Activated B cell treated with CpG ODN at 0.5 μM for 24 hours (primary cell): ENCODE results near the gene LTB4R2. TPM values are rescaled to one million over a fixed set of nuclear protein-coding genes. Genes with fewer than 3 reads are reported as not detected.

Experiments
- ATAC-seq: fragments of 200-7000 bp; cut with Tn5 transposase; one replicate; pipeline ENCODE4 v1.10.0; 2021; ENCODE audit warnings: low read depth, mild to moderate bottlenecking, moderate library complexity
- CTCF ChIA-PET: fragments of 350-600 bp; sonication (Branson Sonifier 250); formaldehyde crosslinking; loops from one replicate; lab custom pipeline; 2021; ENCODE audit warnings: antibody characterized with exemption; lab: Charles Lee
- POLR2A ChIA-PET: fragments of 350-600 bp; sonication (Branson Sonifier 250); formaldehyde crosslinking; loops from one replicate; lab custom pipeline; 2021; ENCODE audit warnings: antibody characterized with exemption; lab: Charles Lee
- DNase-seq: peaks from one replicate; pipeline ENCODE4 v3.0.0; 2022
- H3K27ac Mint-ChIP-seq: one replicate; pipeline ENCODE4 v1.8.0; 2020; ENCODE audit warnings: mixed read lengths
- H3K27me3 Mint-ChIP-seq: one replicate; pipeline ENCODE4 v1.8.0; 2021; ENCODE audit warnings: mixed read lengths
- H3K36me3 Mint-ChIP-seq: one replicate; pipeline ENCODE4 v1.8.0; 2021; ENCODE audit warnings: low read depth, mixed read lengths
- H3K4me1 Mint-ChIP-seq: one replicate; pipeline ENCODE4 v1.8.0; 2021; ENCODE audit warnings: mixed read lengths
- H3K4me3 Mint-ChIP-seq: one replicate; pipeline ENCODE4 v1.8.0; 2020; ENCODE audit warnings: mild to moderate bottlenecking, mixed read lengths
- H3K9me3 Mint-ChIP-seq: one replicate; pipeline ENCODE4 v1.8.0; 2020; ENCODE audit warnings: mixed read lengths
- intact Hi-C: fragments of 100-400 bp; cut with micrococcal nuclease; formaldehyde crosslinking; loops from one replicate; pipeline ENCODE4 v1.15.1; 2024
- total RNA-seq: library from RNA; stranded (reverse); gene quantifications from 2 replicates; pipeline ENCODE4 v1.2.3, GENCODE V29; 2022
- TF ChIP-seq, protein P1 (sequence below): fragments of 200-600 bp; IDR thresholded peaks from one replicate; pipeline ENCODE4 v1.8.0; 2022; ENCODE audit warnings: antibody characterized with exemption, mild to moderate bottlenecking

LTB4R2 gene
- total RNA-seq, 1 donor from 2014 or later, result 9.1 TPM

DNA sequence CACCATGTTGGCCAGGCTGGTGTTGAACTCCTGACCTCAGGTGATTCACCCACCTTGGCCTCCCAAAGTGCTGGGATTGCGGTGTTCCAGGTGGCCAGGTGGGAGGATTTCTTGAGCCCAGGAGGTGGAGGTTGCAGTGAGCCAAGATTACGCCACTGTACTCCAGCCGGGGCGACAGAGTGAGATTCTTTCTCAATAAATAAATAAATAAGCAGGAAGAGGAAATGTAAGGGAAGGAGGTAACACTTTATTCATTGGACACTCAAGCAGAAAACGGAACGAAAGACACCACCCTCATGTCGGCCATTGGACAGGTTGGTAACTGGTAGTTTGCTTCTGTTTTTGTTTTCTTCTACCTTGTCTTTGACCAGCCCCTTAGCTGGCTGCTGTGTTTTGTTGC, 45.1 kb downstream of the LTB4R2 start:
- ChIA-PET POLR2A (interaction anchor here (1.2 kb wide), 1 partner anchor 11 kb away, joined by 3 read pairs; no protein-coding TSS in a partner anchor), CTCF (no interaction called here)
- Mint-ChIP-seq H3K36me3 (no peaks in the 10 kb centered on the region), H3K4me3 (no peak overlapping the region), H3K4me1 (no peaks in the 10 kb centered on the region), H3K27me3 (peaks cover 27% of the 10 kb centered on the region), H3K9me3 (no peaks in the 10 kb centered on the region), H3K27ac (no peak overlapping the region)
- ATAC-seq (no peak), DNase-seq (no peak)
- intact Hi-C loops, result no loop called here
- TF ChIP-seq, protein P1, sequence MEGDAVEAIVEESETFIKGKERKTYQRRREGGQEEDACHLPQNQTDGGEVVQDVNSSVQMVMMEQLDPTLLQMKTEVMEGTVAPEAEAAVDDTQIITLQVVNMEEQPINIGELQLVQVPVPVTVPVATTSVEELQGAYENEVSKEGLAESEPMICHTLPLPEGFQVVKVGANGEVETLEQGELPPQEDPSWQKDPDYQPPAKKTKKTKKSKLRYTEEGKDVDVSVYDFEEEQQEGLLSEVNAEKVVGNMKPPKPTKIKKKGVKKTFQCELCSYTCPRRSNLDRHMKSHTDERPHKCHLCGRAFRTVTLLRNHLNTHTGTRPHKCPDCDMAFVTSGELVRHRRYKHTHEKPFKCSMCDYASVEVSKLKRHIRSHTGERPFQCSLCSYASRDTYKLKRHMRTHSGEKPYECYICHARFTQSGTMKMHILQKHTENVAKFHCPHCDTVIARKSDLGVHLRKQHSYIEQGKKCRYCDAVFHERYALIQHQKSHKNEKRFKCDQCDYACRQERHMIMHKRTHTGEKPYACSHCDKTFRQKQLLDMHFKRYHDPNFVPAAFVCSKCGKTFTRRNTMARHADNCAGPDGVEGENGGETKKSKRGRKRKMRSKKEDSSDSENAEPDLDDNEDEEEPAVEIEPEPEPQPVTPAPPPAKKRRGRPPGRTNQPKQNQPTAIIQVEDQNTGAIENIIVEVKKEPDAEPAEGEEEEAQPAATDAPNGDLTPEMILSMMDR, result no peak

DNA sequence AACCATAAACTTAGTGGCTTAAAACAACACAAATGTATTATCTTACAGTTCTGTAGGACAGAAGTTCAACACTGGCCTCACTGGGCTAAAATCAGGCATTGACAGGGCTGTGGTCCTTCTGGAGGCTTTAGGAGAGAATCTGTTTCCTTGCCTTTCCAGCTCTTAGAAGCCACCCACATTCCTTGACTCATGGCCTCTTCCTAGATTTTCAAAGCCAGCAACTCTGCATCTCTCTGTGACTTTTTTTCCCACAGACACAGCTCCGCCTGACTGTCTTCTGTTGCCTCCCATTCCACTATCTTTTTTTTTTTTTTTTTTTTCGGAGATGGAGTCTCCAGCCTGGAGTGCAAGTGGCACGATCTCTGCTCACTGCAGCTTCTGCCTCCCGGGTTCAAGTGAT, 46.3 kb downstream of the LTB4R2 start:
- Mint-ChIP-seq H3K9me3 (no peaks in the 10 kb centered on the region), H3K4me3 (no peak overlapping the region), H3K4me1 (no peaks in the 10 kb centered on the region), H3K27me3 (peaks cover 20% of the 10 kb centered on the region), H3K36me3 (no peaks in the 10 kb centered on the region), H3K27ac (no peak overlapping the region)
- POLR2A ChIA-PET, result no interaction called here
- CTCF ChIA-PET, result no interaction called here
- DNase-seq (no peak), ATAC-seq (no peak)
- TF ChIP-seq, protein P1, result no peak
- intact Hi-C loops, result no loop called here

DNA sequence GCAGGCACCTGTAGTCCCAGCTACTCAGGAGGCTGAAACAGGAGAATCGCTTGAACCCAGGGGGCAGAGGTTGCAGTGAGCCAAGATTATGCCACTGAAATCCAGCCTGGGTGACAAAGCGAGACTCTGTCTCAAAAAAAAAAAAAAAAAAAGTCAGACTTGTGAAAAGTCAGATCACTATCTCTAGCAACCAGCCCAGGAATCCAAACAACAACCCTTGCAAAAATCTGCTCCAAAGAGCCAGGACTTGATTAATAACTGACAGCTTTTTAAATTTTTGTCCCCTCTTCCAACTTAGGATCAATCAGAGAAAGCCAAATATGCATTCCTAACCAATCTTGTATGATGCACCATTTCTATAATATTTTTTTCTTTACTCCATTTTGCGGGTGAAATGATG, 50.3 kb downstream of the LTB4R2 start:
- CTCF ChIA-PET, result interaction anchor here (0.7 to 1.0 kb wide), 2 partner anchors 32 to 71 kb away, joined by 3 read pairs; no protein-coding TSS in a partner anchor
- intact Hi-C loops, result no loop called here
- H3K27me3 Mint-ChIP-seq, result peaks cover 6% of the 10 kb centered on the region
- H3K36me3 Mint-ChIP-seq, result no peaks in the 10 kb centered on the region
- no peak overlapping the region for H3K27ac Mint-ChIP-seq
- peaks cover 3% of the 10 kb centered on the region for H3K4me1 Mint-ChIP-seq
- ATAC-seq (no peak), DNase-seq (no peak)
- no peak overlapping the region for H3K4me3 Mint-ChIP-seq
- H3K9me3 Mint-ChIP-seq, result no peaks in the 10 kb centered on the region
- POLR2A ChIA-PET, result interaction anchor here (0.7 kb wide), 2 partner anchors 46 to 164 kb away, joined by 3 read pairs; no protein-coding TSS in a partner anchor
- TF ChIP-seq, protein P1, result no peak

DNA sequence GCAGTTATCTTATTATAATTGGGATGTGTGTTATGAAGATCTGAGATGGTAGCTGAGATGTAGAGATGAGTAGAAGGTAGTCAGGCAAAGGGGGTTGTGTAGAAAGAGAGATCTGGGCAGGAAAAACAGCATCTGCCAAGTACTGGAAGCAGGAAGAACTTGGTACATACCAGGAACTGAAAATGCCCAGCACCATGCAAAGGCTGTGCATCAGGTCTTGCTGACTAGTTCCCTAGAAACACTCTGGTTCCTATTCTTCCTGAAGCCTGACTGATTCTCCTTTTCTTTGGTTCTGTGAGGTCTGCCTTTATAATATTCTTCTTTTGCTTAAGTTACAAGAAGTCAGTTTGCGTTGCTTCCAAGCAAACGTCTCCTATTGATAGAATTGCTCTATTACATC, 51.4 kb downstream of the LTB4R2 start:
- CTCF ChIA-PET, result interaction anchor here (0.8 to 3.0 kb wide), 6 partner anchors 27 to 119 kb away, joined by 3 to 16 read pairs (median 4); partner anchors contain the start of genes ADCY4 and TINF2
- DNase-seq (no peak), ATAC-seq (no peak)
- no peaks in the 10 kb centered on the region for H3K36me3 Mint-ChIP-seq
- POLR2A ChIA-PET, result interaction anchor here (3.7 kb wide), 1 partner anchor 69 kb away, joined by 19 read pairs; the partner anchor contains the start of genes CBLN3 and KHNYN
- H3K27ac Mint-ChIP-seq, result no peak overlapping the region
- H3K9me3 Mint-ChIP-seq, result no peaks in the 10 kb centered on the region
- H3K4me3 Mint-ChIP-seq, result no peak overlapping the region
- TF ChIP-seq, protein P1, result no peak
- intact Hi-C loops, result no loop called here
- peaks cover 11% of the 10 kb centered on the region for H3K4me1 Mint-ChIP-seq
- peaks cover 6% of the 10 kb centered on the region for H3K27me3 Mint-ChIP-seq

Other genes with a start within 250 kb of the LTB4R2 start
- 0.09 TPM in 1 of 2 replicates, not detected in the other for gene CPNE6, start 238.6 kb upstream of the LTB4R2 start, total RNA-seq
- 82.1 and 102 TPM in 2 replicates for gene PCK2, start 215.8 kb upstream of the LTB4R2 start, total RNA-seq
- gene DCAF11, start 195.4 kb upstream of the LTB4R2 start, total RNA-seq, result 84.3 and 86.5 TPM in 2 replicates
- gene NRL, start 195.2 kb upstream of the LTB4R2 start, total RNA-seq, result 5.4 and 5.5 TPM in 2 replicates
- gene FITM1, start 179.5 kb upstream of the LTB4R2 start, total RNA-seq, result 2.3 and 2.4 TPM in 2 replicates
- 406 and 449 TPM in 2 replicates for gene PSME1, start 173.9 kb upstream of the LTB4R2 start, total RNA-seq
- 22.5 and 22.6 TPM in 2 replicates for gene EMC9, start 168.5 kb upstream of the LTB4R2 start, total RNA-seq
- 285 and 312 TPM in 2 replicates for gene PSME2, start 163.5 kb upstream of the LTB4R2 start, total RNA-seq
- gene RNF31, start 162.6 kb upstream of the LTB4R2 start, total RNA-seq, result 87.4 and 99.8 TPM in 2 replicates
- 221 and 229 TPM in 2 replicates for gene IRF9, start 148.9 kb upstream of the LTB4R2 start, total RNA-seq
- gene REC8, start 138.1 kb upstream of the LTB4R2 start, total RNA-seq, result 27.0 and 35.3 TPM in 2 replicates
- 76.4 and 80.3 TPM in 2 replicates for gene IPO4, start 121.3 kb upstream of the LTB4R2 start, total RNA-seq
- 24.5 and 26.3 TPM in 2 replicates for gene TM9SF1, start 114.7 kb upstream of the LTB4R2 start, total RNA-seq
- 0.66 and 0.98 TPM in 2 replicates for gene TSSK4, start 104.4 kb upstream of the LTB4R2 start, total RNA-seq
- gene CHMP4A, start 96.7 kb upstream of the LTB4R2 start, total RNA-seq, result 88.5 and 117 TPM in 2 replicates
- 12.7 and 16.3 TPM in 2 replicates for gene MDP1, start 94.1 kb upstream of the LTB4R2 start, total RNA-seq
- gene NEDD8, start 77.8 kb upstream of the LTB4R2 start, total RNA-seq, result 129 and 149 TPM in 2 replicates
- 43.8 and 50.2 TPM in 2 replicates for gene GMPR2, start 77.2 kb upstream of the LTB4R2 start, total RNA-seq
- 197 and 205 TPM in 2 replicates for gene TINF2, start 67.5 kb upstream of the LTB4R2 start, total RNA-seq
- gene TGM1, start 47.0 kb upstream of the LTB4R2 start, total RNA-seq, result 6.4 and 6.5 TPM in 2 replicates
- gene RABGGTA, start 38.5 kb upstream of the LTB4R2 start, total RNA-seq, result 53.6 and 70.5 TPM in 2 replicates
- 32.5 and 33.9 TPM in 2 replicates for gene DHRS1, start 10.4 kb upstream of the LTB4R2 start, total RNA-seq
- 30.5 and 36.4 TPM in 2 replicates for gene NOP9, start 10.3 kb upstream of the LTB4R2 start, total RNA-seq
- gene CIDEB, start 2.2 kb upstream of the LTB4R2 start, total RNA-seq, result 9.2 and 9.4 TPM in 2 replicates
- 8.2 and 8.6 TPM in 2 replicates for gene LTB4R, start 1.4 kb downstream of the LTB4R2 start, total RNA-seq
- gene ADCY4, start 24.9 kb downstream of the LTB4R2 start, total RNA-seq, result 2.3 and 2.4 TPM in 2 replicates
- 38.9 and 39.2 TPM in 2 replicates for gene RIPK3, start 29.9 kb downstream of the LTB4R2 start, total RNA-seq
- 9.4 and 11.2 TPM in 2 replicates for gene NFATC4, start 58.0 kb downstream of the LTB4R2 start, total RNA-seq
- 0.02 and 0.04 TPM in 2 replicates for gene NYNRIN, start 88.9 kb downstream of the LTB4R2 start, total RNA-seq
- gene CBLN3, start 119.5 kb downstream of the LTB4R2 start, total RNA-seq, result 56.0 and 61.1 TPM in 2 replicates
- 121 and 130 TPM in 2 replicates for gene KHNYN, start 119.8 kb downstream of the LTB4R2 start, total RNA-seq
- gene SDR39U1, start 132.6 kb downstream of the LTB4R2 start, total RNA-seq, result 70.6 and 80.0 TPM in 2 replicates
- gene CMA1, start 198.1 kb downstream of the LTB4R2 start, total RNA-seq, result not detected in 2 replicates